ENCODE results near the gene MBP.

Gene MBP

DNA sequence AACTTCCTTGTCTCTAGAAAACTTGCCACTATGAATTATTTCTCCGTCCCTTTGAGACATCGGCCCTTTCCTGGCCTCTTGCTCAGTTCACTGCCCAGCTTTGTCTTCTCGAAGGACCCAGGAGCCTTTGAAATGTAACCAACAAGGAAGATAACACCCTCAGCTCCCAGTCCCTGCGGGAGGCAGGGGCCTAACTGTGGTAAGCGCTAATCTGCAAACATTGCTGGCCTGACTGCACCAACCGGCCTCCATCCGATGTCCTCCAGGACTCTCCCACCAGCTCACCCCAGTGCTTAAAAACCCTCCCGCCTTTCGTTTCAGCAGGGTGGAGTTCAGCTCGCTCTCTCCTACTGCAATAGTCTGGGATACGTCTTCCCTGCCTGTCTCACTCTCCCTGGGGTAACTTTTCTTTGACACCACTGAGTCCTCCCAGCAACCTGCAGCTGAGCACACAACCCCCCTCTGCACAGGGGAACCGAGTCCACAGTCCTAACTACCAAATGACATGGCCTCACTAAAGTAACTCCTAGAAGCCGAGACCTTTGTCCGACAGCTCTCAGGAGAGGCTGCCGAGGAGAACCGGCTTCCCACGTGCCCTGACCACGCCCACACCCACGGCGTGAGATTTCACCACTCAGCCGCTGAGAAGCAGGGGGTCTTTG lies 76.1 kb downstream of the MBP start:
- peak overlapping the region; percentile 44 for H3K4me3 ChIP-seq (ENCODE audit: low read depth, low read length)
- TF ChIP-seq, protein P1, sequence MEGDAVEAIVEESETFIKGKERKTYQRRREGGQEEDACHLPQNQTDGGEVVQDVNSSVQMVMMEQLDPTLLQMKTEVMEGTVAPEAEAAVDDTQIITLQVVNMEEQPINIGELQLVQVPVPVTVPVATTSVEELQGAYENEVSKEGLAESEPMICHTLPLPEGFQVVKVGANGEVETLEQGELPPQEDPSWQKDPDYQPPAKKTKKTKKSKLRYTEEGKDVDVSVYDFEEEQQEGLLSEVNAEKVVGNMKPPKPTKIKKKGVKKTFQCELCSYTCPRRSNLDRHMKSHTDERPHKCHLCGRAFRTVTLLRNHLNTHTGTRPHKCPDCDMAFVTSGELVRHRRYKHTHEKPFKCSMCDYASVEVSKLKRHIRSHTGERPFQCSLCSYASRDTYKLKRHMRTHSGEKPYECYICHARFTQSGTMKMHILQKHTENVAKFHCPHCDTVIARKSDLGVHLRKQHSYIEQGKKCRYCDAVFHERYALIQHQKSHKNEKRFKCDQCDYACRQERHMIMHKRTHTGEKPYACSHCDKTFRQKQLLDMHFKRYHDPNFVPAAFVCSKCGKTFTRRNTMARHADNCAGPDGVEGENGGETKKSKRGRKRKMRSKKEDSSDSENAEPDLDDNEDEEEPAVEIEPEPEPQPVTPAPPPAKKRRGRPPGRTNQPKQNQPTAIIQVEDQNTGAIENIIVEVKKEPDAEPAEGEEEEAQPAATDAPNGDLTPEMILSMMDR (IDR thresholded peaks at IDR 0.05; ENCODE audit: low read depth, low read length): no peak
- TF ChIP-seq, protein P2, sequence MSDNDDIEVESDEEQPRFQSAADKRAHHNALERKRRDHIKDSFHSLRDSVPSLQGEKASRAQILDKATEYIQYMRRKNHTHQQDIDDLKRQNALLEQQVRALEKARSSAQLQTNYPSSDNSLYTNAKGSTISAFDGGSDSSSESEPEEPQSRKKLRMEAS (IDR thresholded peaks at IDR 0.05; ENCODE audit: low read depth, low read length): peak; percentile 64
- DNase-seq (ENCODE audit: low read depth): peak; percentile 89

DNA sequence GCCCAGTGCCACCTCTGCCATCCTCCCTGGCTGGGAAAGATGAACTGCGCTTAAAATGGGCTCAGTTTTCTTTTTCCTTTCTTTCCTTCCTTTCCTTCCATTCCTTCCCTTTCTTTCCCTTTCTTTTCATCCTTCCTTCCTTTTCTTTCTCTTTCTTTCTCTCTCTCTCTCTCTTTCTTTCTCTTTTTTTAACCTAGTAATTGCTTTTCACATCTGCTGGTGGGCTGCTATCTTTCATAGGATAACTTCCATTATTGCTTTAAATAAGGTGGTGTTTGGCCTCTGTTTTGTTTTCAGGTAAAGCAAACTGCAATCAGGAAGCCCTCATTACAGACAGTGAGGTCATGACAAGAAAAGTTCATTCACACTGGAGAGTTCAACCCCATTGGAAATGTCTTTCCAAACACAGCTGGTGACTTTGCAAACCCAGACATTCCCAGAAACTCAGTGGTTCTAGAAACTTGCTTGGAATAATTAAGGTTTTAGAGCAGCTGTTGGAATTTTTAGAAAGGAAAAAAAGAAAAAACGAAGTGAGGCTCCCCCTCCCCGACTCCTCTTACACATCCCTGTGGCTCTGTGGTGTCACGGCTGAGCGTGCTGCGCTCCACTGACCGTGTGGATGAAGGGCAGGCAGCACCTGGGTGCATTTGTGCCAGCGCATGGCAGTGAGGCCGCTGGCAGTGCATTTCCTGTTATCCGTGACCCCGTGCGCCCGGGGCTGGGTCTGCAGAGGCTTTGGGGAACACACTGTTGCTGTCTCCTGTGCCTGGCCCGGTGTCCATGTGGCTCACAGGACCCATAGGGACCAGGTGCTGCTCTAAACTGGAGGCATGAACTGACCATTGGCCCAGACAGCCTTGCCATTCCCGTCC lies 76.9 kb downstream of the MBP start:
- TF ChIP-seq POLR2A (IDR thresholded peaks at IDR 0.05; ENCODE audit: extremely low read depth, insufficient read length) (peak; percentile 0), MYC (IDR thresholded peaks at IDR 0.05; ENCODE audit: low read depth, low read length) (no peak)
- H3K4me3 ChIP-seq (ENCODE audit: low read depth, low read length): peak overlapping the region; percentile 44
- DNase-seq (ENCODE audit: low read depth): peak; percentile 73

DNA sequence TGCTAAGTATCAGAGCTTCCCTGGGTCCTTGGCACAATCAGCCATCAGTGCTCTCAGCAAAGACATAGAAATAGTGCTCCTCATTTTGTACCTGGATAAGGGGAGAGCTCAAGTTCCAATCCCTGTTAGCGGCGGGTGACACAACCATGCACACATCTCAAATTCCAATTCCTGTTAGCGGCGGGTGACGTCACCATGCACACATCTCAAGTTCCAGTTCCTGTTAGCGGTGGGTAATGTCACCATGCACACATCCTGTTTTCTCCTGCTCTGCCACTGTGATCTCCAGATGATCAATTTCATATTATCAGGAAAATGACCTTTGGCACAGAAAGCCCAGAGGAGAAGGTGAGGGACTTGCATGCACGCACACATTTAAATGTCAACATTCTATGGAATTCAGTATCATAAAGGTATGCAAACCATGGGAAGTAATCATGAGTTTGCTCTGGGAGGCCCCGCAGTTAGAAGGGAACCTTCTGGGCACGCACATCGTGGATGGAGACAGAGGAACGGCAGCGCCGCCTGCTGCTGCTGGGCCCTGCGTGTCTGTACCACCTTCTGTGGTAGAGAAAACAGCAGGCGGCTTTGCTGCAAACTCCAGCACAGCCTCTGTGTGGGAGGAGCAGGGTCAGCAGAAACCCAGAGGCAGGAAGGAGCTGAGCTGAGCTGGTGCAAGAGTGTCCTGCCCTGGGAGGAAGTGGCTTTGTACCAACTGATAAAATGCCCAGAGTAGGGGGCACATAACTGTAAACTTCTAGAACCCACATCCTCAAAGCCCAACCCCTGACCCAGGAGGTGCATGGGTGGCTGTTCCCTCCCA lies 77.8 kb downstream of the MBP start:
- H3K4me3 ChIP-seq (ENCODE audit: low read depth, low read length): peak overlapping the region; percentile 58
- TF ChIP-seq POLR2A (IDR thresholded peaks at IDR 0.05; ENCODE audit: extremely low read depth, insufficient read length): peak; percentile 12
- TF ChIP-seq, protein P2 (IDR thresholded peaks at IDR 0.05; ENCODE audit: low read depth, low read length): peak; percentile 20; the same call in 1 of the 2 replicates
- TF ChIP-seq, protein P1 (IDR thresholded peaks at IDR 0.05; ENCODE audit: low read depth, low read length): peak; percentile 76
- peak; percentile 12; the same call in 1 of the 2 replicates for TF ChIP-seq MYC (IDR thresholded peaks at IDR 0.05; ENCODE audit: low read depth, low read length)
- DNase-seq (ENCODE audit: low read depth): peak; percentile 99

DNA sequence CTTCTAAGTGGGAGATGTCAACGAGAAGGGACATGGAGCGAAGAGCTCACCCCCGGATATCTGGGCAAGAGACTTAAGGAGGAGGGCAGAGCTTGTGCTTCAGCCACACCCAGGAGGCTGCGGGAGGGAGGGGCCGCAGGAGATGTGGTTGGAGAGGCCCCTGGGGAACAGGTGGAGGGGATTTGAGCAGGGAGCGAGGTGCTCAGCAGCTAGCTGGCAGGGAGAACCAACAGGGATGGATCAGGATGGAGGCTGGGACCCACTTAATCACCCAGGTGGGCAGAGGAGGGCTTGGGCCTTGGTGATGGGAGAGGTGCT lies 78.3 kb downstream of the MBP start:
- H3K4me3 ChIP-seq (ENCODE audit: low read depth, low read length): peak overlapping the region; percentile 58
- TF ChIP-seq POLR2A (IDR thresholded peaks at IDR 0.05; ENCODE audit: extremely low read depth, insufficient read length): peak; percentile 2
- TF ChIP-seq, protein P1 (IDR thresholded peaks at IDR 0.05; ENCODE audit: low read depth, low read length): no peak
- TF ChIP-seq MYC (IDR thresholded peaks at IDR 0.05; ENCODE audit: low read depth, low read length): no peak
- TF ChIP-seq, protein P2 (IDR thresholded peaks at IDR 0.05; ENCODE audit: low read depth, low read length): no peak
- peak; percentile 86 for DNase-seq (ENCODE audit: low read depth)

DNA sequence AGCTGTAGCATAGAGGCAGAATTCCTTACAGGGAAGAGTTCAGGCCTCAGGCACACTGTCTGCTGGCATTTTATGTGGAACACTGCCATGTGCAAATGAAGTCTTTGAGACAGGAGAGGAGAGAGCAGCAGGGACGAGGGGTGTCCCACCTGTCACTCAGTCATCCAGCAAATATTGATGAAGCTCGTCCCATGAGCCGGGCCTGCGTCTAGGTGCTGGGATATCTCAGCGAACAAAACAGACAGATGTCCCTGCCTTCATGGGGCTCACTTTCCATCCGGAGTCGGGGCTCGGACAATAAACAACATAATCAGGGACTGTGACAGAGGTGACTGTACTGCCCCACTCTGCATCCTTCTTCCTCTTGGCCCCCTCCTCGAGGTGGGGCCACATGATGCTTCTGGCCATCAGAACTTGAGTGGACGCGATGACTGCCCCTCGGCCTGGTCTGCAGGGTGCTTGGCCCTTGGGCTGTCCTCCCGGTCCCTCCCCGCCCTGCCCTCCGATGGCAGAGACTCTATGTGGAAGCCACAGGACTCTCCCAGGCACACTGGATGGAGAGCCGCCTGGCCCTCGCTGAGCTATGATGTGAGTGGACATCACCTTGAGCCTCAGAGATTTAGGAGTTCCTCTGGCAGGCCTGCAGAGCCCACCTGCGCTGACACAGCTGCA lies 78.8 kb downstream of the MBP start:
- TF ChIP-seq MYC (IDR thresholded peaks at IDR 0.05; ENCODE audit: low read depth, low read length): no peak
- TF ChIP-seq, protein P2 (IDR thresholded peaks at IDR 0.05; ENCODE audit: low read depth, low read length): no peak
- TF ChIP-seq, protein P1 (IDR thresholded peaks at IDR 0.05; ENCODE audit: low read depth, low read length): no peak
- H3K4me3 ChIP-seq (ENCODE audit: low read depth, low read length): peak overlapping the region; percentile 58
- no peak for DNase-seq (ENCODE audit: low read depth)
